ENCODE measurements around the gene OPA3.

The OPA3 gene

GRCh38 chr19:45598267-45599001, 13.8 kb upstream of the OPA3 start:
- DNase-seq, result peak; percentile 22 to 38

GRCh38 chr19:45597425-45598111, 13.0 kb upstream of the OPA3 start:
- no peak for DNase-seq

- DNase-seq, result no peak
These were observed 11.2 kb upstream of the OPA3 start for GRCh38 chr19:45595814-45596213.

GRCh38 chr19:45593520-45593919, 8.9 kb upstream of the OPA3 start:
- DNase-seq, result no peak

- no peak for DNase-seq
These were observed 7.8 kb upstream of the OPA3 start for GRCh38 chr19:45592366-45592765.

GRCh38 chr19:45591638-45592005, 7.0 kb upstream of the OPA3 start:
- DNase-seq, result no peak

GRCh38 chr19:45591004-45591637, 6.5 kb upstream of the OPA3 start:
- DNase-seq, result no peak

GRCh38 chr19:45590300-45591003, 5.8 kb upstream of the OPA3 start:
- DNase-seq, result no peak

- DNase-seq, result no peak
These were observed 5.2 kb upstream of the OPA3 start for GRCh38 chr19:45589768-45590167.

- no peak for DNase-seq
These were observed 3.3 kb upstream of the OPA3 start for GRCh38 chr19:45587873-45588272.

- DNase-seq, result no peak
These were observed 566 bp upstream of the OPA3 start for GRCh38 chr19:45585158-45585577.

GRCh38 chr19:45581576-45581975, 3.0 kb downstream of the OPA3 start:
- DNase-seq, result no peak

GRCh38 chr19:45578861-45579260, 5.7 kb downstream of the OPA3 start:
- DNase-seq, result no peak

- DNase-seq, result no peak
These were observed 7.3 kb downstream of the OPA3 start for GRCh38 chr19:45577111-45577905.

GRCh38 chr19:45576682-45577081, 7.9 kb downstream of the OPA3 start:
- no peak for DNase-seq

GRCh38 chr19:45575216-45575615, 9.4 kb downstream of the OPA3 start:
- no peak for DNase-seq

- DNase-seq, result no peak
These were observed 10.1 kb downstream of the OPA3 start for GRCh38 chr19:45574526-45574925.

GRCh38 chr19:45571457-45572220, 13.0 kb downstream of the OPA3 start:
- DNase-seq, result no peak

- DNase-seq, result peak; percentile 41 to 46
These were observed 14.8 kb downstream of the OPA3 start for GRCh38 chr19:45569619-45570421.

GRCh38 chr19:45568732-45569131, 15.9 kb downstream of the OPA3 start:
- no peak for DNase-seq

GRCh38 chr19:45567609-45568008, 17.0 kb downstream of the OPA3 start:
- no peak for DNase-seq

Data from inflammatory macrophage (primary cell).